ENCODE results near the gene UNC119.

GRCh38 chr17:28563475-28563874 lies 11.1 kb upstream of the UNC119 start:
- no peak for TF ChIP-seq CTCF (conservative IDR thresholded peaks at IDR 0.05 in 1 of 2, IDR thresholded peaks at IDR 0.05 in 1 of 2; ENCODE audit: low read depth in 1 of 2, low read length in 2 of 2)
- TF ChIP-seq EZH2 (IDR thresholded peaks at IDR 0.05; ENCODE audit: low read length, missing control alignments), result no peak
